ENCODE data around the gene NAA10.

DNA sequence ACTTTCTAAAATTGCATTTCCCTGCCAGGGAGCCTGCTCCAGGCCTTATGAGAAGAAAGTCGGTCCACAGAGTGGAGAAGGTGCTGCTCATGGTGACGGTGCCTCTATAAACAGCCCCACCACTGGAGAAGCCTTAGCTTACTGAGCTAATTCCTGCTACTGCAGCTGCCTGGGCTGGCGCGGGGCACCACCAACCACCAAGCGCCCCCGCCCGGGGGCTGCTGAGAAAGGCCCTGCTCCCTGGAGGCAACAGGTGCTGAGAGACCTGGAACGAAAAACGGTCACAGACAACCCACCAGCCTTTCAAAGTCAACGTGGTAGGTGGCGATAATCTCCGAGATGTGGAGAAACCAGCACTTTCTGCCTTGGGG lies 33.9 kb upstream of the NAA10 start:
- TF ChIP-seq, protein P1, sequence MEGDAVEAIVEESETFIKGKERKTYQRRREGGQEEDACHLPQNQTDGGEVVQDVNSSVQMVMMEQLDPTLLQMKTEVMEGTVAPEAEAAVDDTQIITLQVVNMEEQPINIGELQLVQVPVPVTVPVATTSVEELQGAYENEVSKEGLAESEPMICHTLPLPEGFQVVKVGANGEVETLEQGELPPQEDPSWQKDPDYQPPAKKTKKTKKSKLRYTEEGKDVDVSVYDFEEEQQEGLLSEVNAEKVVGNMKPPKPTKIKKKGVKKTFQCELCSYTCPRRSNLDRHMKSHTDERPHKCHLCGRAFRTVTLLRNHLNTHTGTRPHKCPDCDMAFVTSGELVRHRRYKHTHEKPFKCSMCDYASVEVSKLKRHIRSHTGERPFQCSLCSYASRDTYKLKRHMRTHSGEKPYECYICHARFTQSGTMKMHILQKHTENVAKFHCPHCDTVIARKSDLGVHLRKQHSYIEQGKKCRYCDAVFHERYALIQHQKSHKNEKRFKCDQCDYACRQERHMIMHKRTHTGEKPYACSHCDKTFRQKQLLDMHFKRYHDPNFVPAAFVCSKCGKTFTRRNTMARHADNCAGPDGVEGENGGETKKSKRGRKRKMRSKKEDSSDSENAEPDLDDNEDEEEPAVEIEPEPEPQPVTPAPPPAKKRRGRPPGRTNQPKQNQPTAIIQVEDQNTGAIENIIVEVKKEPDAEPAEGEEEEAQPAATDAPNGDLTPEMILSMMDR (IDR thresholded peaks at IDR 0.05) = no peak
- TF ChIP-seq EP300 (IDR thresholded peaks at IDR 0.05) (no peak), POLR2A (IDR thresholded peaks at IDR 0.05) (no peak), POLR2AphosphoS5 (IDR thresholded peaks at IDR 0.05) (no peak)
